Thoracic aorta (tissue), 2 donors: ENCODE results near the gene CYTIP. TPM values are rescaled to one million over a fixed set of nuclear protein-coding genes. Genes with fewer than 3 reads are reported as not detected.

Source experiments
- ATAC-seq: fragments of 150-250 bp; one replicate; pipeline ENCODE4 v1.8.0; 2017; ENCODE audit warnings: low read depth; ENCODE audit not compliant: insufficient number of reproducible peaks, low FRiP score
- DNase-seq: peaks from one replicate; pipeline ENCODE4 v3.0.0-alpha.2; 2020; ENCODE audit warnings: low spot score
- H3K27ac ChIP-seq, 2 donors: fragments of 200-600 bp; sonication (generic); 1 replicate in 1 of 2; 2 replicates in 1 of 2; pipeline ENCODE4 v1.5.1; 2016; ENCODE audit warnings: mild to moderate bottlenecking in 2 of 2, moderate library complexity in 2 of 2
- H3K27me3 ChIP-seq: fragments of 200-600 bp; sonication (generic); replicated peaks from 2 replicates; pipeline ENCODE4 v1.6.0; 2016; ENCODE audit warnings: mild to moderate bottlenecking; ENCODE audit not compliant: insufficient read depth
- H3K36me3 ChIP-seq: fragments of 200-600 bp; sonication (generic); one replicate; pipeline ENCODE4 v1.5.1; 2016
- H3K4me1 ChIP-seq, 2 donors: fragments of 200-600 bp; sonication (generic); 1 replicate in 1 of 2; 2 replicates in 1 of 2; pipeline versions ENCODE4 v1.5.1 to v1.6.0; 2016; ENCODE audit warnings: low read depth in 2 of 2, mild to moderate bottlenecking in 1 of 2; ENCODE audit not compliant: control insufficient read depth in 1 of 2
- H3K4me3 ChIP-seq: fragments of 200-600 bp; sonication (generic); 2 replicates; pipeline ENCODE4 v1.5.1; 2016; ENCODE audit warnings: mild to moderate bottlenecking
- H3K9me3 ChIP-seq: fragments of 200-600 bp; sonication (generic); 2 replicates; pipeline ENCODE4 v1.5.1; 2016
- total RNA-seq, 2 donors: library from RNA; depleted of rRNA; stranded (reverse); fragments of >200 nt; gene quantifications; one replicate each; pipeline versions ENCODE4 v1.1.0 to v1.2.3, GENCODE V29; 2016
- TF ChIP-seq, protein P1 (sequence below): fragments of 200-600 bp; sonication (generic); IDR thresholded peaks from one replicate; pipeline ENCODE4 v1.5.1; 2019; ENCODE audit warnings: antibody characterized with exemption

CYTIP gene
- total RNA-seq, 2 donors from 2014 or later = 4.5 to 21.2 TPM

DNA sequence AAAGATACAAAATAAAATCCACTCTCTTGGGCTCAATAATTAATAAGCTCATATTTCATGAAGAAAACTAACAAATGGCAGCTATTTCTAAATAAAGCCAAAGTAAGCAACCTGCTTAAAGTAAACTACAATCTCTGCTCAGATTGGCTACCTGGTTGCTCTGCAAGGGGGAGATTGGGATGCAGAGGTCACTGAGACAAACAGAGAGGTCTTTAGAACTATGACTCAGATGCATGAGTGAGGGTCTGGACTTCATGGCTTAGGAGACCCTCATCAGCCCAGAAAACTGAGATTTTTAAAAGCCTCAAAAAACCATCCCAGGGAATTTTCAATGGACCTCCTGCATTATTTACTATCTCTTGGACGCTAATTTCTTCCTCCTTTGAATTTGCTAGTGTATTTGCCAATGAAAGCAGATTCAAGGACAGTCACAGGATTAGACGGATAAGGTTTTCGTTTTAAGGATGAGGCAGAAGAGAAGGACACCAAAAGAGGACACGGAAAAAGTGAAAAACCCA is 17.4 kb downstream of the CYTIP start:
- Histone ChIP-seq H3K4me1 (no peaks in the 10 kb centered on the region), H3K27me3 (no peaks in the 10 kb centered on the region), H3K4me3 (no peak overlapping the region), H3K36me3 (no peaks in the 10 kb centered on the region), H3K27ac (no peak overlapping the region), H3K9me3 (no peaks in the 10 kb centered on the region)
- ATAC-seq (no peak), DNase-seq (no peak)
- TF ChIP-seq, protein P1, sequence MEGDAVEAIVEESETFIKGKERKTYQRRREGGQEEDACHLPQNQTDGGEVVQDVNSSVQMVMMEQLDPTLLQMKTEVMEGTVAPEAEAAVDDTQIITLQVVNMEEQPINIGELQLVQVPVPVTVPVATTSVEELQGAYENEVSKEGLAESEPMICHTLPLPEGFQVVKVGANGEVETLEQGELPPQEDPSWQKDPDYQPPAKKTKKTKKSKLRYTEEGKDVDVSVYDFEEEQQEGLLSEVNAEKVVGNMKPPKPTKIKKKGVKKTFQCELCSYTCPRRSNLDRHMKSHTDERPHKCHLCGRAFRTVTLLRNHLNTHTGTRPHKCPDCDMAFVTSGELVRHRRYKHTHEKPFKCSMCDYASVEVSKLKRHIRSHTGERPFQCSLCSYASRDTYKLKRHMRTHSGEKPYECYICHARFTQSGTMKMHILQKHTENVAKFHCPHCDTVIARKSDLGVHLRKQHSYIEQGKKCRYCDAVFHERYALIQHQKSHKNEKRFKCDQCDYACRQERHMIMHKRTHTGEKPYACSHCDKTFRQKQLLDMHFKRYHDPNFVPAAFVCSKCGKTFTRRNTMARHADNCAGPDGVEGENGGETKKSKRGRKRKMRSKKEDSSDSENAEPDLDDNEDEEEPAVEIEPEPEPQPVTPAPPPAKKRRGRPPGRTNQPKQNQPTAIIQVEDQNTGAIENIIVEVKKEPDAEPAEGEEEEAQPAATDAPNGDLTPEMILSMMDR = no peak

DNA sequence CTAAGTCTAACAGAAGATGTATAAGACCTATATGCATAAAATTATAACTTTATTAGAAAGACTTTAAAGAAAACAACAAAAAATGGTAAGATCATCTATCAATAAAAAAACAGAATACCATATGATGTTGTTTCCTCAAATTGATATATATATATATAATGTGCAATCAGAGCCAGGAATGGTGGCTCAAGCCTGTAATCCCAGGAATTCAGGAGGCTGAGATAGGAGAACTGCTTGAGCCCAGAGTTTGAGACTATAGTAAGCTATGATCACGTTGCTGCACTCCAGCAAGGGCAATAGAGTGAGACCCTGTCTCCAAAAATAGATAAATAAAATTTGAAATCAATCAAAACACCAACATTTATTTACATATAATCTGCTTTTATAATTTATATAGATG is 19.5 kb downstream of the CYTIP start:
- H3K27ac ChIP-seq = no peak overlapping the region
- no peaks in the 10 kb centered on the region for H3K9me3 ChIP-seq
- TF ChIP-seq, protein P1 = no peak
- no peak for DNase-seq
- no peaks in the 10 kb centered on the region for H3K27me3 ChIP-seq
- no peaks in the 10 kb centered on the region for H3K36me3 ChIP-seq
- no peak overlapping the region for H3K4me3 ChIP-seq
- no peak for ATAC-seq
- no peaks in the 10 kb centered on the region for H3K4me1 ChIP-seq

DNA sequence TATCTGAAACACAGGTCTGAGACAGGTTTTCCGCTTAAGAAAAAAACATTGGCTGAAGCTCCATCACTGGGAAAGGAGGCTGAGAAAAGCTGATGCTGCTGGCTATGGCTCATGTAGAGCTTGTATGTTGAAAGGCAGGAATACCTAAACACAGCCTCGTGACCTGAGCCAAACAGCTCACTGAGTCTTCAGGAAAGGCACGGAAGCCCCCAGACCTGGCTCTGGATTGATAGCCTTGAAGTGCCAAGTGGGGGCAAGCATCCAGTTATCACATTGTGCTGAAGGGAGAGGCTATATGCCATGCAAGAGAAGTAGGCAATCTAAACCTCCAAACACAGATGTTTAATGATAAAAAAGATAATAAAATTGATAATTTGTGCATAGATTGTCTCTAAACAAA is 21.9 kb downstream of the CYTIP start:
- no peaks in the 10 kb centered on the region for H3K27me3 ChIP-seq
- ATAC-seq (no peak), DNase-seq (no peak)
- TF ChIP-seq, protein P1 = no peak
- H3K36me3 ChIP-seq = no peaks in the 10 kb centered on the region
- no peak overlapping the region for H3K27ac ChIP-seq
- no peak overlapping the region for H3K4me3 ChIP-seq
- no peaks in the 10 kb centered on the region for H3K4me1 ChIP-seq
- no peaks in the 10 kb centered on the region for H3K9me3 ChIP-seq

DNA sequence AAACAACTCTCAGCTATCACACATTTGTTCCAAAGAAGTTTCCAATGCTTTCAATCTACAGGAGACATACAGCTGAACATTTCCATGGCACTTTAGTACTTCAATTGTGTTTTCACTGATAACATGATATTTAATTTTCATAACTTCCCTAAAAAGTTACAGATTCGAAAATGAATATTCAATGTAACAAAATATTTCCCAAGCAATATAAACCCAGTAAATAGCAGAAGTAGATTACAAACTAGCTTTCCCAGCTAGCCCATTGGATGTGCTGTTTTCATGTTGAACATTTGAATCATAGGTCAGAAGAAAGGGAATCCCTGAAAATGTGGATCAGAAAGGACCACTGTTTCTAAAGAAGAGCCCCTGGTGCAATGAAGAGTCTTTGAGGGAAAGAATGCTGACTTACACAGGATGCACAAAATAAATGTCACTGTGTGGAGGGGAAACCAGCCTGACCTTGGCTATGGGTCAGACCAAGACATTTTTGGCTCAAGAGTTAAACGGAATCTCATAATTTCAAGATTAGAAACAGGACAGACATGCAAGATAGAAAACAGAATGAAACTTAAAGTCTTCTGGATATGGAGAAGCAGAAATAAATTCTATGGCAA is 22.5 kb downstream of the CYTIP start:
- Histone ChIP-seq H3K4me3 (no peak overlapping the region), H3K9me3 (no peaks in the 10 kb centered on the region), H3K27me3 (no peaks in the 10 kb centered on the region), H3K4me1 (no peaks in the 10 kb centered on the region), H3K36me3 (no peaks in the 10 kb centered on the region), H3K27ac (no peak overlapping the region)
- no peak for ATAC-seq
- no peak for DNase-seq
- TF ChIP-seq, protein P1 = no peak

DNA sequence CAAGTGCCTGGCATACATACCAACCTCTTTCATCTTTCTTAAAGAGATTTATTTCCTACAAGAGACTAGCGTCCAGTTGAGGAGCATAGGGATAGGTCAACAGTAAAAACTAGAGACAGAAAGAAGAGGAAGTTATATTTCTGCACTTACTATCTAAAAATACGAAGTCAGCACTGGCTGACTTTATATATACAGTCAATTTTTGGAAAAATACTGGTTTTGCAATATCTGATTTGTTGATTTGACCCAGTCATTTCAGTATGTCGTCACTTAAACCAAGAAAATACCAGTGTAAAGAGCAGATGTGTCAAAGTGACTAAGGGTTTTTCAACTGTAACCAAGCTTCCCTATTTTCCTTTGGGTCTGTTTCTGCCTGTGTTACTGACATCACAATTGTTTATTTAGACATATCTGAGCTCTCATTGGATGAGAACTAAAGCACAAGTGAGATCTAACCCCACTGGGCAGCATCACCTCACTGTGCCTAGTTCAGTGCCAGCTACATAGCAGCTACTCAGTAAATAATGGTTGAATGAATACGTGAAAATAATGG is 23.0 kb downstream of the CYTIP start:
- ATAC-seq (no peak), DNase-seq (no peak)
- no peaks in the 10 kb centered on the region for H3K9me3 ChIP-seq
- H3K4me3 ChIP-seq = no peak overlapping the region
- no peaks in the 10 kb centered on the region for H3K36me3 ChIP-seq
- TF ChIP-seq, protein P1 = no peak
- H3K27me3 ChIP-seq = no peaks in the 10 kb centered on the region
- H3K27ac ChIP-seq = no peak overlapping the region
- H3K4me1 ChIP-seq = no peaks in the 10 kb centered on the region
